IMR-90 (cell line): ENCODE data around the gene LPIN1. TPM values are rescaled to one million over a fixed set of nuclear protein-coding genes. Genes with fewer than 3 reads are reported as not detected.

Experiments used
- ATAC-seq: fragments of 200-7000 bp; cut with Tn5 transposase; 2 replicates; pipeline ENCODE4 v1.9.1; 2020; ENCODE audit warnings: low read depth, mild to moderate bottlenecking, moderate library complexity
- BruUV-seq: library from RNA; stranded (reverse); fragments of 400-500 nt; replicated peaks from 2 replicates; lab custom pipeline; 2021; lab: Mats Ljungman, UMichigan
- CTCF ChIA-PET: fragments of 300-600 bp; formaldehyde crosslinking; extraction: SDS; loops from one replicate; lab custom pipeline; 2021; ENCODE audit warnings: antibody characterized with exemption; lab: Yijun Ruan, JAX
- POLR2A ChIA-PET: fragments of 300-600 bp; sonication (Branson Sonifier 250); formaldehyde crosslinking; loops from one replicate; lab custom pipeline; 2022; ENCODE audit warnings: antibody characterized with exemption; ENCODE audit not compliant: unreplicated experiment; lab: Charles Lee
- DNase-seq: peaks from one replicate; pipeline ENCODE4 v3.0.0; 2013
- H2AFZ ChIP-seq: replicated peaks from 2 replicates; pipeline ENCODE3; 2013; ENCODE audit warnings: low read length, mild to moderate bottlenecking; ENCODE audit not compliant: poor library complexity
- H2AK5ac ChIP-seq: 2 replicates; pipeline ENCODE4 v1.6.1; 2013; ENCODE audit warnings: low read depth, low read length, inconsistent platforms
- H2AK9ac ChIP-seq: replicated peaks from 2 replicates; pipeline ENCODE3; 2013; ENCODE audit warnings: mild to moderate bottlenecking, low read depth, low read length, moderate library complexity; ENCODE audit not compliant: poor library complexity
- H2BK120ac ChIP-seq: 2 replicates; pipeline ENCODE4 v1.6.1; 2013; ENCODE audit warnings: low read depth, low read length, inconsistent platforms
- H2BK15ac ChIP-seq: 3 replicates; pipeline ENCODE4 v1.6.1; 2013; ENCODE audit warnings: low read depth, low read length, inconsistent platforms
- H2BK20ac ChIP-seq: 2 replicates; pipeline ENCODE4 v1.6.1; 2013; ENCODE audit warnings: low read depth, mild to moderate bottlenecking, inconsistent platforms, low read length, moderate library complexity
- H2BK5ac ChIP-seq: 2 replicates; pipeline ENCODE4 v1.6.1; 2013; ENCODE audit warnings: mild to moderate bottlenecking, low read depth, low read length, inconsistent platforms; ENCODE audit not compliant: poor library complexity, severe bottlenecking
- H3K14ac ChIP-seq: replicated peaks from 2 replicates; pipeline ENCODE4 v1.6.1; 2013; ENCODE audit warnings: low read depth, low read length, inconsistent platforms
- H3K18ac ChIP-seq: 2 replicates; pipeline ENCODE4 v1.6.1; 2013; ENCODE audit warnings: low read depth, low read length, control low read depth
- H3K23ac ChIP-seq: 2 replicates; pipeline ENCODE4 v1.6.1; 2013; ENCODE audit warnings: low read depth, low read length, inconsistent platforms
- H3K27ac ChIP-seq: 2 replicates; pipeline ENCODE4 v1.5.1; 2013; ENCODE audit warnings: mild to moderate bottlenecking, control low read depth, low read length; ENCODE audit not compliant: insufficient read depth
- H3K27me3 ChIP-seq: 2 replicates; pipeline ENCODE4 v1.6.1; 2013; ENCODE audit warnings: low read length; ENCODE audit not compliant: control insufficient read depth, insufficient read depth
- H3K36me3 ChIP-seq: 2 replicates; pipeline ENCODE4 v1.6.1; 2013; ENCODE audit warnings: low read length, mixed read lengths; ENCODE audit not compliant: control insufficient read depth, insufficient read depth
- H3K4ac ChIP-seq: 2 replicates; pipeline ENCODE4 v1.6.1; 2013; ENCODE audit warnings: low read depth, low read length, inconsistent platforms
- H3K4me1 ChIP-seq: 2 replicates; pipeline ENCODE4 v1.6.1; 2013; ENCODE audit warnings: low read length, mixed read lengths; ENCODE audit not compliant: control insufficient read depth, insufficient read depth
- H3K4me2 ChIP-seq: 2 replicates; pipeline ENCODE4 v1.6.1; 2013; ENCODE audit warnings: low read depth, mild to moderate bottlenecking, control low read depth, low read length, moderate library complexity
- H3K4me3 ChIP-seq: 2 replicates; pipeline ENCODE4 v1.5.1; 2013; ENCODE audit warnings: low read depth, mild to moderate bottlenecking, control low read depth, low read length, moderate library complexity; ENCODE audit not compliant: insufficient read depth
- H3K56ac ChIP-seq: 2 replicates; pipeline ENCODE4 v1.6.1; 2013; ENCODE audit warnings: low read length, inconsistent platforms; ENCODE audit not compliant: insufficient read depth; ENCODE audit errors: extremely low read depth
- H3K79me1 ChIP-seq, 2 experiments: 2 replicates each; pipeline ENCODE4 v1.6.1; 2013; ENCODE audit warnings: low read length in 2 of 2, inconsistent platforms in 1 of 2, low read depth in 1 of 2
- H3K9ac ChIP-seq: 2 replicates; pipeline ENCODE4 v1.6.1; 2013; ENCODE audit warnings: low read depth, low read length, control low read depth
- H3K9me1 ChIP-seq: 2 replicates; pipeline ENCODE4 v1.6.1; 2013; ENCODE audit warnings: low read length, inconsistent platforms; ENCODE audit not compliant: insufficient read depth
- H3K9me3 ChIP-seq: 2 replicates; pipeline ENCODE4 v1.6.1; 2013; ENCODE audit warnings: low read length; ENCODE audit not compliant: control insufficient read depth, insufficient read depth
- H4K20me1 ChIP-seq: 2 replicates; pipeline ENCODE4 v1.6.1; 2013; ENCODE audit warnings: low read length, inconsistent platforms; ENCODE audit not compliant: insufficient read depth
- H4K5ac ChIP-seq: 2 replicates; pipeline ENCODE4 v1.6.1; 2013; ENCODE audit warnings: mild to moderate bottlenecking, low read depth, low read length, control low read depth
- H4K8ac ChIP-seq, 2 experiments: 2 replicates each; pipeline ENCODE4 v1.6.1; 2013; ENCODE audit warnings: low read depth in 2 of 2, low read length in 2 of 2, control low read depth in 1 of 2, inconsistent platforms in 1 of 2
- H4K91ac ChIP-seq: 2 replicates; pipeline ENCODE4 v1.6.1; 2013; ENCODE audit warnings: low read depth, low read length, inconsistent platforms; ENCODE audit not compliant: insufficient read depth
- BHLHE40 ChIP-seq: fragments of 150-350 bp; IDR thresholded peaks from 2 replicates; pipeline ENCODE4 v1.6.1; 2016; ENCODE audit warnings: mild to moderate bottlenecking, low read depth, low read length
- CEBPB ChIP-seq: IDR thresholded peaks from 2 replicates; pipeline ENCODE4 v1.6.1; 2012; ENCODE audit warnings: low read depth, low read length, improper control_type of control experiment
- CHD1 ChIP-seq: IDR thresholded peaks from 2 replicates; pipeline ENCODE4 v1.6.1; 2012; ENCODE audit warnings: low read depth, low read length, improper control_type of control experiment
- CTCF ChIP-seq: conservative IDR thresholded peaks from 2 replicates; pipeline ENCODE4 v1.5.1; 2012; ENCODE audit warnings: mild to moderate bottlenecking, low read depth, low read length, improper control_type of control experiment
- ELK1 ChIP-seq: fragments of 150-350 bp; IDR thresholded peaks from 2 replicates; pipeline ENCODE4 v1.6.1; 2016; ENCODE audit warnings: low read depth, mild to moderate bottlenecking, low read length, moderate library complexity, borderline replicate concordance
- FOS ChIP-seq: fragments of 150-350 bp; IDR thresholded peaks from 2 replicates; pipeline ENCODE4 v1.6.1; 2016; ENCODE audit warnings: low read depth, low read length
- MAZ ChIP-seq: IDR thresholded peaks from 2 replicates; pipeline ENCODE4 v1.6.1; 2012; ENCODE audit warnings: low read depth, mild to moderate bottlenecking, low read length, improper control_type of control experiment, moderate library complexity, borderline replicate concordance
- NFE2L2 ChIP-seq: fragments of 150-350 bp; IDR thresholded peaks from 2 replicates; pipeline ENCODE4 v1.6.1; 2016; ENCODE audit warnings: low read depth, mild to moderate bottlenecking, low read length
- POLR2A ChIP-seq: IDR thresholded peaks from 2 replicates; pipeline ENCODE4 v1.6.1; 2012; ENCODE audit warnings: mild to moderate bottlenecking, low read depth, low read length
- RFX5 ChIP-seq: IDR thresholded peaks from 2 replicates; pipeline ENCODE4 v1.8.0; 2012; ENCODE audit warnings: low read depth, mild to moderate bottlenecking, low read length, moderate library complexity
- USF2 ChIP-seq: fragments of 150-350 bp; IDR thresholded peaks from 2 replicates; pipeline ENCODE4 v1.6.1; 2017; ENCODE audit warnings: mild to moderate bottlenecking, antibody characterized with exemption, low read length, low read depth
- WGBS, 2 experiments: methylation state at CpG; one replicate each; pipeline versions ENCODE4 v1.1.5 to v1.1.7; 2013; ENCODE audit warnings: missing lambda C conversion rate in 2 of 2; ENCODE audit not compliant: insufficient read length in 1 of 2; ENCODE audit errors: extremely low coverage in 2 of 2; 5-methylcytosine and 5-hydroxymethylcytosine counted together
- dilution Hi-C: fragments of 300-500 bp; cut with HindIII; formaldehyde crosslinking; loops from one replicate; pipeline ENCODE4 v1.14.3; 2018; ENCODE audit warnings: low sequenced_read_pairs; ENCODE audit not compliant: unreplicated experiment
- in situ Hi-C: fragments of 300-500 bp; cut with MboI; formaldehyde crosslinking; loops from 3 replicates; pipeline ENCODE4 v1.14.3; 2019; ENCODE audit warnings: low sequenced_read_pairs, inconsistent platforms, mixed read lengths
- intact Hi-C: fragments of 100-400 bp; cut with micrococcal nuclease; formaldehyde crosslinking; loops from 2 replicates; pipeline ENCODE4 v1.10.0; 2022
- polyA plus RNA-seq, 3 experiments: library from polyadenylated mRNA; depleted of rRNA; stranded (reverse); fragments of >200 nt; gene quantifications; 2 replicates each; pipeline ENCODE4 v1.2.3, GENCODE V29; 2012; ENCODE audit warnings: low replicate concordance in 1 of 3
- total RNA-seq: library from RNA; depleted of rRNA; stranded (reverse); fragments of >200 nt; gene quantifications from 2 replicates; pipeline ENCODE4 v1.2.3, GENCODE V29; 2012

The LPIN1 gene
- total and polyA plus RNA-seq, 2 of the 4 experiments (the other 2 are of a cell fraction) = 21.3 to 25.1 TPM

GRCh38 chr2:11699686-11700670, 46.5 kb upstream of the LPIN1 start (continued):
- TF ChIP-seq CTCF = no peak

- H3K18ac ChIP-seq = no peak overlapping the region
- H2BK20ac ChIP-seq = no peak overlapping the region
- 100% methylated on average over 2 of the region's 5 CpGs; no CpG with 5 or more reads in 1 of the 2 experiments for WGBS, 2 experiments
- H4K5ac ChIP-seq = no peak overlapping the region
- no peaks in the 10 kb centered on the region for H4K20me1 ChIP-seq
- H3K23ac ChIP-seq = no peak overlapping the region
- H3K27me3 ChIP-seq = no peaks in the 10 kb centered on the region
- no peak overlapping the region for H3K27ac ChIP-seq
- no peak overlapping the region for H3K14ac ChIP-seq
- ATAC-seq = no peak
- no peaks in the 10 kb centered on the region for H3K36me3 ChIP-seq
- no peak overlapping the region for H2AFZ ChIP-seq
- H3K9ac ChIP-seq = no peak overlapping the region
- no peak overlapping the region for H3K56ac ChIP-seq
- H3K9me3 ChIP-seq = no peaks in the 10 kb centered on the region
- H2AK5ac ChIP-seq = peak overlapping the region; percentile 55; the same call in 1 of the 2 replicates
- in situ Hi-C loops = no loop called here
- H2BK15ac ChIP-seq = no peak overlapping the region
- no peak overlapping the region for H4K91ac ChIP-seq
- no peak overlapping the region for H3K4me3 ChIP-seq
- peaks cover 16% of the 10 kb centered on the region; the same call in 1 of the 2 replicates for H3K9me1 ChIP-seq
- no peak overlapping the region for H2BK120ac ChIP-seq
- no peak overlapping the region for H2AK9ac ChIP-seq
- no peak overlapping the region; the same call in 1 of the 2 replicates for H3K4ac ChIP-seq
- dilution Hi-C loops = no loop called here
- POLR2A ChIA-PET = no interaction called here
- H4K8ac ChIP-seq = no peak overlapping the region
- no peak overlapping the region for H3K4me2 ChIP-seq
- H3K4me1 ChIP-seq = peaks cover 23% of the 10 kb centered on the region
- no peaks in the 10 kb centered on the region for H3K79me1 ChIP-seq
- intact Hi-C loops = no loop called here
- CTCF ChIA-PET = interaction anchor here (1.0 kb wide), 1 partner anchor 78 kb away, joined by 3 read pairs; no protein-coding TSS in a partner anchor
- no TSS peak for BruUV-seq
- no peak overlapping the region for H2BK5ac ChIP-seq
- DNase-seq = no peak
- TF ChIP-seq CHD1 (no peak), NFE2L2 (no peak), USF2 (no peak), BHLHE40 (no peak), MAZ (no peak), FOS (no peak), POLR2A (no peak), RFX5 (no peak), ELK1 (no peak), CEBPB (no peak)
Measured at GRCh38 chr2:11701206-11701605, 45.2 kb upstream of the LPIN1 start.
